ENCODE data around the gene GCK. TPM values are rescaled to one million over a fixed set of nuclear protein-coding genes. Genes with fewer than 3 reads are reported as not detected.

The GCK gene
- total RNA-seq, 3 donors from 2014 or later (not counting 1 experiment from before 2014, with no cell fraction given): not detected

- no peaks in the 10 kb centered on the region for H3K4me1 Mint-ChIP-seq
- no peaks in the 10 kb centered on the region for H3K36me3 ChIP-seq (ENCODE audit: control insufficient read depth, insufficient read depth, low read length)
- no peaks in the 10 kb centered on the region for H3K27me3 ChIP-seq (ENCODE audit: control insufficient read depth, insufficient read depth, low read length)
- no peak for TF ChIP-seq CTCF (IDR thresholded peaks at IDR 0.05)
- no peaks in the 10 kb centered on the region for H3K36me3 Mint-ChIP-seq
- DNase-seq (no peak), ATAC-seq (no peak)
- H3K4me3 ChIP-seq (ENCODE audit: low read length): no peak overlapping the region
- H3K27ac ChIP-seq (ENCODE audit: low read length): no peak overlapping the region
- 86% methylated on average over 11 of the region's 11 CpGs for WGBS (ENCODE audit: insufficient coverage)
- no peak overlapping the region for H3K27ac Mint-ChIP-seq
- intact Hi-C loops (cut with micrococcal nuclease): no loop called here
- H3K9me3 ChIP-seq (ENCODE audit: control insufficient read depth, insufficient read depth, low read length): no peaks in the 10 kb centered on the region
- H3K4me1 ChIP-seq (ENCODE audit: control insufficient read depth, insufficient read depth, low read length): no peaks in the 10 kb centered on the region
- peaks cover 0 to 5% of the 10 kb centered on the region in 2 donors for H3K27me3 Mint-ChIP-seq (ENCODE audit: low read depth in 2 of 2)
- no peak overlapping the region for H3K4me3 Mint-ChIP-seq
- H3K9me3 Mint-ChIP-seq: no peaks in the 10 kb centered on the region
These were observed 32.8 kb upstream of the GCK start for GRCh38 chr7:44222074-44222473.

GRCh38 chr7:44221231-44221791 is 32.1 kb upstream of the GCK start:
- Histone ChIP-seq H3K4me1 (ENCODE audit: control insufficient read depth, insufficient read depth, low read length) (no peaks in the 10 kb centered on the region), H3K4me3 (ENCODE audit: low read length) (no peak overlapping the region), H3K27ac (ENCODE audit: low read length) (no peak overlapping the region), H3K9me3 (ENCODE audit: control insufficient read depth, insufficient read depth, low read length) (no peaks in the 10 kb centered on the region), H3K36me3 (ENCODE audit: control insufficient read depth, insufficient read depth, low read length) (no peaks in the 10 kb centered on the region), H3K27me3 (ENCODE audit: control insufficient read depth, insufficient read depth, low read length) (no peaks in the 10 kb centered on the region)
- DNase-seq: no peak
- WGBS (ENCODE audit: insufficient coverage): 86% methylated on average over 30 of the region's 30 CpGs
- TF ChIP-seq CTCF (IDR thresholded peaks at IDR 0.05): no peak
- ATAC-seq: no peak
- Mint-ChIP-seq H3K9me3 (no peaks in the 10 kb centered on the region), H3K36me3 (no peaks in the 10 kb centered on the region), H3K27me3 (ENCODE audit: low read depth in 2 of 2) (peaks cover 0 to 5% of the 10 kb centered on the region in 2 donors), H3K4me1 (no peaks in the 10 kb centered on the region), H3K27ac (no peak overlapping the region), H3K4me3 (no peak overlapping the region)
- intact Hi-C loops (cut with micrococcal nuclease): no loop called here

GRCh38 chr7:44220358-44221112 is 31.3 kb upstream of the GCK start:
- DNase-seq (no peak), ATAC-seq (no peak)
- no peaks in the 10 kb centered on the region for H3K9me3 ChIP-seq (ENCODE audit: control insufficient read depth, insufficient read depth, low read length)
- H3K27me3 Mint-ChIP-seq (ENCODE audit: low read depth in 2 of 2): no peaks in the 10 kb centered on the region
- no peaks in the 10 kb centered on the region for H3K4me1 Mint-ChIP-seq
- no peaks in the 10 kb centered on the region for H3K9me3 Mint-ChIP-seq
- no peaks in the 10 kb centered on the region for H3K36me3 ChIP-seq (ENCODE audit: control insufficient read depth, insufficient read depth, low read length)
- H3K4me1 ChIP-seq (ENCODE audit: control insufficient read depth, insufficient read depth, low read length): no peaks in the 10 kb centered on the region
- intact Hi-C loops (cut with micrococcal nuclease): no loop called here
- no peak for TF ChIP-seq CTCF (IDR thresholded peaks at IDR 0.05)
- H3K27ac ChIP-seq (ENCODE audit: low read length): no peak overlapping the region
- H3K27me3 ChIP-seq (ENCODE audit: control insufficient read depth, insufficient read depth, low read length): no peaks in the 10 kb centered on the region
- no peak overlapping the region for H3K27ac Mint-ChIP-seq
- WGBS (ENCODE audit: insufficient coverage): 83% methylated on average over 24 of the region's 24 CpGs
- no peaks in the 10 kb centered on the region for H3K36me3 Mint-ChIP-seq
- no peak overlapping the region for H3K4me3 ChIP-seq (ENCODE audit: low read length)
- no peak overlapping the region for H3K4me3 Mint-ChIP-seq

GRCh38 chr7:44220046-44220357 is 30.8 kb upstream of the GCK start:
- H3K4me1 ChIP-seq (ENCODE audit: control insufficient read depth, insufficient read depth, low read length): no peaks in the 10 kb centered on the region
- 94% methylated on average over 26 of the region's 26 CpGs for WGBS (ENCODE audit: insufficient coverage)
- no peak for TF ChIP-seq CTCF (IDR thresholded peaks at IDR 0.05)
- no peaks in the 10 kb centered on the region for H3K27me3 Mint-ChIP-seq (ENCODE audit: low read depth in 2 of 2)
- H3K9me3 ChIP-seq (ENCODE audit: control insufficient read depth, insufficient read depth, low read length): no peaks in the 10 kb centered on the region
- no peak overlapping the region for H3K27ac ChIP-seq (ENCODE audit: low read length)
- DNase-seq (no peak), ATAC-seq (no peak)
- no peaks in the 10 kb centered on the region for H3K36me3 ChIP-seq (ENCODE audit: control insufficient read depth, insufficient read depth, low read length)
- intact Hi-C loops (cut with micrococcal nuclease): no loop called here
- no peaks in the 10 kb centered on the region for H3K4me1 Mint-ChIP-seq
- H3K4me3 Mint-ChIP-seq: no peak overlapping the region
- no peak overlapping the region for H3K4me3 ChIP-seq (ENCODE audit: low read length)
- H3K27me3 ChIP-seq (ENCODE audit: control insufficient read depth, insufficient read depth, low read length): no peaks in the 10 kb centered on the region
- no peaks in the 10 kb centered on the region for H3K9me3 Mint-ChIP-seq
- H3K27ac Mint-ChIP-seq: no peak overlapping the region
- H3K36me3 Mint-ChIP-seq: no peaks in the 10 kb centered on the region
